Activated T-cell treated with anti-CD3 and anti-CD28 coated beads, Interleukin-2, amount 50 U/mL, for 24 hours (primary cell): Measurements from ENCODE around the gene PAFAH1B1.
"Not testable (repeated sequence)": the region's sequence is repeated elsewhere in the genome, so short reads cannot be mapped to it uniquely, and the experiment has no call there.

Source experiments
- DNase-seq: peaks from one replicate; pipeline ENCODE4 v3.0.0-alpha.2; 2020
- H3K27ac Mint-ChIP-seq: 2 replicates; pipeline ENCODE4 v1.8.0; 2020; ENCODE audit warnings: mild to moderate bottlenecking, mixed read lengths
- H3K27me3 Mint-ChIP-seq: 2 replicates; pipeline ENCODE4 v1.8.0; 2020; ENCODE audit warnings: mixed read lengths
- H3K36me3 Mint-ChIP-seq: 2 replicates; pipeline ENCODE4 v1.8.0; 2020; ENCODE audit warnings: low read depth, mixed read lengths
- H3K4me1 Mint-ChIP-seq: 2 replicates; pipeline ENCODE4 v1.8.0; 2020; ENCODE audit warnings: low read depth, mixed read lengths
- H3K4me3 Mint-ChIP-seq: 2 replicates; pipeline ENCODE4 v1.8.0; 2020; ENCODE audit warnings: mild to moderate bottlenecking, moderate library complexity, mixed read lengths
- H3K9me3 Mint-ChIP-seq: 2 replicates; pipeline ENCODE4 v1.8.0; 2020; ENCODE audit warnings: mixed read lengths

The PAFAH1B1 gene

GRCh38 chr17:2611627-2612026, 18.2 kb downstream of the PAFAH1B1 start:
- DNase-seq = no peak
- Mint-ChIP-seq H3K27ac (no peak overlapping the region), H3K4me3 (no peak overlapping the region), H3K9me3 (no peaks in the 10 kb centered on the region), H3K36me3 (peaks cover 45% of the 10 kb centered on the region), H3K4me1 (peaks cover 69% of the 10 kb centered on the region), H3K27me3 (no peaks in the 10 kb centered on the region)

GRCh38 chr17:2612630-2613029, 19.2 kb downstream of the PAFAH1B1 start:
- Mint-ChIP-seq H3K27ac (no peak overlapping the region), H3K9me3 (no peaks in the 10 kb centered on the region), H3K36me3 (peaks cover 50% of the 10 kb centered on the region), H3K27me3 (no peaks in the 10 kb centered on the region), H3K4me1 (peaks cover 73% of the 10 kb centered on the region), H3K4me3 (no peak overlapping the region)
- no peak for DNase-seq

DNA sequence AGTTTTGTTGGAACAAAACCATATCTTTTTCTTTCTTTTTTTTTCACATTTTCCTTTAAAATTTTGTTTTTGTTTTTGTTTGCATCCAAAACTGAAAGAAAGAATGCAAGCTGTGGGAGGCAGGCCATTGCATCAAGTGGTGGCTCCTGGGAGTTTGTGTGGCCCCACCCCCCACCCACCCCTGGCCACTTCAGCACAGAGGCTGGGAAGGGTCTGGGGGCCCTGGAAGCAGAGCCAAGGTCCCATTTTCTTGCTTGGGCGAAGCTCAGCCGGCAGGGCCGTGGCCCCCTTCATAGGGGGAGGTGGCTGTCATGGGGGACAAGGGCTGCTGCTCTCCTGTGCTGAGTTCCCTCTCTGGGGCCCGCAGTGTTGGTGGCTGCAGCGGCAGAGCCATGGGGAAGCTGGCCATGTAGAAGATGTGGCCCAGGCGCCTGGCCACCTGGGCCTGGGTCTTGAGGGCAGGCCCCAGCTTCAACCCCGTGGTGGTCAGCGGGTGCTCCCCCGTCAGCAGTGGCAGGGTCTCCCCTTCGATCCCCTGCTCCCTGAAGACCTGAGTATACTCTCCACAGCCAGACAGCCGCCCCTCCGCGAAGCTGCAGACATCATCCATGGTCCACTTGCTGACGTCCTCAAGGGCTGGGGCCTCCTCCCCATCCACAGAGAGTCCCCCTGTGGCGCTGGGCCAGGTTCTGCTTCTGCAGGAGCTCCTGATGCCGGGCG, 19.8 kb downstream of the PAFAH1B1 start:
- peaks cover 51% of the 10 kb centered on the region for H3K36me3 Mint-ChIP-seq
- H3K27me3 Mint-ChIP-seq = no peaks in the 10 kb centered on the region
- H3K4me3 Mint-ChIP-seq = no peak overlapping the region
- no peaks in the 10 kb centered on the region for H3K9me3 Mint-ChIP-seq
- H3K27ac Mint-ChIP-seq = no peak overlapping the region
- H3K4me1 Mint-ChIP-seq = peaks cover 75% of the 10 kb centered on the region
- DNase-seq = no peak

DNA sequence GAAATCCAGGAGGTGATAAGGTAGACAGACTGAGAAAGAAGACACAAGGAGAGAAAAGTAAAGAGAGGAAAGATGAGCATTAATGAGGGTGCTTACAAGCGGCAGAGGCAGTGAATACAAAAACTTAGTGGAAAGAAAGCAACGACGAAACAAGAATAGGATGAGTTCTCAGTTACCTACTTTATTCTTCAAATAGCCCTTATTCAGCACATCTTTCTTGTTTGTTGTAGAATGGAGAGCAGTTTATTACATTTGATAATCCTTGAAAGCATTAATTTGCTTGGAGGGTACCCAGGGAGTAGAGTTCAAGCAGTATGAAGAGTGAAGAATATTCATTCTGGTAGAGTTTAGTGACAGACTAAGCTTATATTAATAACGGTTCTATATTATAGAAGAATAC, 22.4 kb downstream of the PAFAH1B1 start:
- no peaks in the 10 kb centered on the region for H3K9me3 Mint-ChIP-seq
- no peak overlapping the region for H3K27ac Mint-ChIP-seq
- peaks cover 59% of the 10 kb centered on the region for H3K4me1 Mint-ChIP-seq
- H3K4me3 Mint-ChIP-seq = no peak overlapping the region
- no peaks in the 10 kb centered on the region for H3K27me3 Mint-ChIP-seq
- DNase-seq = no peak
- peaks cover 42% of the 10 kb centered on the region for H3K36me3 Mint-ChIP-seq

GRCh38 chr17:2621241-2621640, 27.8 kb downstream of the PAFAH1B1 start:
- no peak for DNase-seq
- H3K27ac Mint-ChIP-seq = no peak overlapping the region
- H3K27me3 Mint-ChIP-seq = no peaks in the 10 kb centered on the region
- H3K9me3 Mint-ChIP-seq = no peaks in the 10 kb centered on the region
- H3K36me3 Mint-ChIP-seq = peaks cover 63% of the 10 kb centered on the region
- H3K4me1 Mint-ChIP-seq = peaks cover 59% of the 10 kb centered on the region
- H3K4me3 Mint-ChIP-seq = no peak overlapping the region

- H3K27me3 Mint-ChIP-seq, H3K4me3 Mint-ChIP-seq, H3K9me3 Mint-ChIP-seq, DNase-seq: not testable (repeated sequence)
- H3K27ac Mint-ChIP-seq = peak overlapping the region; percentile 51
- peaks cover 57% of the 10 kb centered on the region for H3K4me1 Mint-ChIP-seq
- peaks cover 61% of the 10 kb centered on the region for H3K36me3 Mint-ChIP-seq
Observed at GRCh38 chr17:2621951-2622405, 28.5 kb downstream of the PAFAH1B1 start.

DNA sequence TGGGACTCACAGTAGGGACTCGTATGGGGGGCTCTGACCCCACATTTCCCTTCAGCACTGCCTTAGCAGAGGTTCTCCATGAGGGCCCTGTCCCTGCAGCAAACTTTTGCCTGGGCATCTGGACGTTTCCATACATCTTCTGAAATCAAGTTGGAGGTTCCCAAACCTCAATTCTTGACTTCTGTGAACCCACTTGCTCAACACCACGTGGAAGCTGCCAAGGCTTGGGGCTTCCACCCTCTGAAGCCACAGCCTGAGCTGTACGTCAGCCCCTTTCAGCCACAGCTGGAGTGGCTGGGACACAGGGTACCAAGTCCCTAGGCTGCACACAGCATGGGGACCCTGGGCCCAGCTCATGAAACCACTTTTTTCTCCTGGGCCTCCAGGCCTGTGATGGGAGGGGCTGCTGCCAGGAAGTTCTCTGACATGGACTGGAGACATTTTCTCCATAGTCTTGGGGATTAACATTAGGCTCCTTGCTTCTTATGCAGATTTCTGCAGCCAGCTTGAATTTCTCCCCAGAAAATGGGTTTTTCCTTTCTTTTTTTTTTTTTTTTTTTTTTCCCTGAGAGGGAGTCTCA, 29.4 kb downstream of the PAFAH1B1 start:
- H3K27ac Mint-ChIP-seq, DNase-seq, H3K27me3 Mint-ChIP-seq, H3K4me3 Mint-ChIP-seq: not testable (repeated sequence)
- H3K4me1 Mint-ChIP-seq = peaks cover 58% of the 10 kb centered on the region
- H3K36me3 Mint-ChIP-seq = peaks cover 62% of the 10 kb centered on the region
- H3K9me3 Mint-ChIP-seq = peaks cover 12% of the 10 kb centered on the region

GRCh38 chr17:2624292-2624731, 30.9 kb downstream of the PAFAH1B1 start:
- H3K27ac Mint-ChIP-seq = peak overlapping the region; percentile 18
- no peak for DNase-seq

DNA sequence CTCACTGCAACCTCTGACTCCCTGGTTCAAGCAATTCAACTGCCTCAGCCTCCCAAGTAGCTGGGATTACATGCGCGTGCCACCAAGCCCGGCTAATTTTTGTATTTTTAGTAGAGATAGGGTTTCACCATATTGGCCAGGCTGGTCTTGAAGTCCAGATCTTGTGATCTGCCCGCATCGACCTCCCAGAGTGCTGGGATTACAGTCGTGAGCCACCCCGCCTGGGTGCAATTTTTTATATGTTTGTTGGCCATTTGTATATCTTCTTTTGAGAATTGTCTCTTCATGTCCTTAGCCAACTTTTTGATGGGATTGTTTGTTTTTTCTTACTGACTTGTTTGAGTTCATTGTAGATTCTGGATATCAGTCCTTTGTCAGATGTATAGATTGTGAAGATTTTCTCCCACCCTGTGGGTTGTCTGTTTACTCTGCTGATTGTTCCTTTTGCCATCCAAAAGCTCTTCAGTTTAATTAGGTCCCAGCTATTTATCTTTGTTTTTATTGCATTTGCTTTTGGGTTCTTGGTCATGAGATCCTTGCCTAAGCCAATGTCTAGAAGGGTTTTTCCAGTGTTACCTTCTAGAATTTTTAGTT, 33.3 kb downstream of the PAFAH1B1 start:
- Mint-ChIP-seq H3K4me1 (peaks cover 81% of the 10 kb centered on the region), H3K36me3 (peaks cover 67% of the 10 kb centered on the region), H3K9me3 (peaks cover 22% of the 10 kb centered on the region), H3K27ac (peak overlapping the region; percentile 71)
- H3K27me3 Mint-ChIP-seq, DNase-seq, H3K4me3 Mint-ChIP-seq: not testable (repeated sequence)

More at GRCh38 chr17:2624292-2624731, 30.9 kb downstream of the PAFAH1B1 start:
- H3K36me3 Mint-ChIP-seq = peaks cover 66% of the 10 kb centered on the region
- peaks cover 22% of the 10 kb centered on the region for H3K9me3 Mint-ChIP-seq
- peaks cover 67% of the 10 kb centered on the region for H3K4me1 Mint-ChIP-seq
- H3K4me3 Mint-ChIP-seq = no peak overlapping the region
- no peaks in the 10 kb centered on the region for H3K27me3 Mint-ChIP-seq

DNA sequence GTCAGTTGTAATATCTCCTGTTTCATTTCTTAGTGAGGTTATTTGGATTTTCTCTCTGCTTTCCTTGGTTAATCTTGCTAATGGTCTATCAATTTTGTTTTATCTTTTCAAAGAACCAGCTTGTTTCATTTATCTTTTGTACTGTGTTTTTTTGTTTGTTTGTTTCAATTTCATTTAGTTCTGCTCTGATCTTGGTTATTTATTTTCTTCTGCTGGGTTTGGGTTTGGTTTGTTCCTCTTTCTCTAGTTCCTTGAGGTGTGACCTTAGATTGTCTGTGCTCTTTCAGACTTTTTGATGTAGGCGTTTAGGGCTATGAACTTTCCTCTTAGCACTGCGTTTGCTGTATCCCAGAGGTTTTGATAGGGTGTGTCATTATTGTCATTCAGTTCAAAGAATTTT, 35.5 kb downstream of the PAFAH1B1 start:
- Mint-ChIP-seq H3K27ac (peak overlapping the region; percentile 66), H3K36me3 (peaks cover 59% of the 10 kb centered on the region), H3K4me1 (peaks cover 80% of the 10 kb centered on the region), H3K9me3 (peaks cover 22% of the 10 kb centered on the region)
- not testable (repeated sequence) for H3K4me3 Mint-ChIP-seq, DNase-seq, H3K27me3 Mint-ChIP-seq

GRCh38 chr17:2631211-2631610, 37.8 kb downstream of the PAFAH1B1 start:
- no peak overlapping the region for H3K4me3 Mint-ChIP-seq
- H3K27me3 Mint-ChIP-seq = no peaks in the 10 kb centered on the region
- H3K4me1 Mint-ChIP-seq = peaks cover 85% of the 10 kb centered on the region
- H3K9me3 Mint-ChIP-seq = peaks cover 22% of the 10 kb centered on the region
- no peak for DNase-seq
- peaks cover 65% of the 10 kb centered on the region for H3K36me3 Mint-ChIP-seq
- H3K27ac Mint-ChIP-seq = peak overlapping the region; percentile 49

DNA sequence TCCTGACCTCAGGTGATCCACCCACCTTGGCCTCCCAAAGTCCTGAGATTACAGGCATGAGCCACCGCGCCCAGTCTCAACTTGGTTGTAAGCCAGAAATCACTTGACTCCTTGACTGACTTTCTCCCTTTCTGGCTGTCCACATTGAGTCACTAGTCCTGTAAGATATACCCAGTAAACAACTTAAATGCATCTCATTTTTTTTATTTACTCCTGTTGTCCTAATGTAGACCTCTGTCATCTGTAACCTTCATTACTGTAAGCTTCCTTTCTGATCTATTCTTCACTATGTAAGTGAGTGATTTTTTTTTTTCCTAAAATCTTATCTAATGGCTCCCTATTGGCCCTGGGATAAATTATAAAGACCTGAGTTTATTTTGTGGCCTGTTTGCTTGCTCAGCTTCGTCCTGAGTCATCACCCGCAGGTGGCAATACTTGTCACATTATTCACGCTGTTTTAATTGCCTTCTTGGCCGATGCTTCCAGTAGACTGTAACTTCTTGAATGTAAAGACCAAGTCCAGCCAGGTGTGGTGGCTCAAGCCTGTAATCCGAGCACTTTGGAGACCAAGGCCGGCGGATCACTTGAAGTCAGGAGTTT, 41.0 kb downstream of the PAFAH1B1 start:
- peaks cover 70% of the 10 kb centered on the region for H3K4me1 Mint-ChIP-seq
- H3K9me3 Mint-ChIP-seq = no peaks in the 10 kb centered on the region
- H3K36me3 Mint-ChIP-seq = peaks cover 70% of the 10 kb centered on the region
- H3K27me3 Mint-ChIP-seq = no peaks in the 10 kb centered on the region
- H3K27ac Mint-ChIP-seq = peak overlapping the region; percentile 83
- no peak overlapping the region for H3K4me3 Mint-ChIP-seq
- no peak for DNase-seq

DNA sequence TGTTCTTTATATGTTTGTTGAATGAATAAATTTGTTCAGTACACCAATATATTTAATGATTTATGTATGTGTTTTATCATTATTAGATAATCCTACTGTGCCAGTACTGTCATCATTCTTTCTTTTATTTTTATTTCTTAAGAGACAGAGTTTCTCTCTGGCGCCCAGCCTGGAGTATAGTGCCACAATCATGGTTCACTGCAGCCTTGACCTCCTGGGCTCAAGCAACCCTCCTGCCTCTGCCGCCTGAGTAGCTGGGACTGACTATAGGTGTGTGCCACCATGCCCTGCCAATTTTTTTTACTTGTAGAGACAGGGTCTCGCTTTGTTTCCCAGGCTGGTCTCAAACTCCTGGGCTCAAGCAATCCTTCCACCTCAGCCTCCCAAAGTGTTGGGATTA, 41.8 kb downstream of the PAFAH1B1 start:
- Mint-ChIP-seq H3K4me1 (peaks cover 64% of the 10 kb centered on the region), H3K9me3 (no peaks in the 10 kb centered on the region), H3K27ac (peak overlapping the region; percentile 59), H3K27me3 (no peaks in the 10 kb centered on the region), H3K4me3 (no peak overlapping the region), H3K36me3 (peaks cover 71% of the 10 kb centered on the region)
- no peak for DNase-seq

DNA sequence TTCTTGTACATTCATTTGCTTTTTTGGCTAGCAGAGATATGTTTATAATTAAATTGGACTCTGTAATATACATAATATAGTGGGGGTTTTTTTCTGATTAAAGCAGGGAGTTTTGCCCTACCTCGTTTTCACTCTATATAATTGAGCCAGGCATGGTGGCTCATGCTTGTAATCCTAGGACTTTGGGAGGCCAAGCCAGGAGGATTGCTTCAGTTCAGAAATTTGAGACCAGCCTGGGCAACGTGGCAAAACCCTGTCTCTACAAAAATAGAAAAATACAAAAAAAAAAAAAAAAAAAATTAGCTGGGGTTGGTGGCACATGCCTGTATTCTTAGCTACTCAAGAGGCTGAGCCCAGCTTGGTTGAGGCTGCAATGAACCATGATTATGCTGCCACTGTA, 42.2 kb downstream of the PAFAH1B1 start:
- Mint-ChIP-seq H3K27ac (peak overlapping the region; percentile 60), H3K27me3 (no peaks in the 10 kb centered on the region), H3K4me3 (no peak overlapping the region), H3K9me3 (no peaks in the 10 kb centered on the region), H3K4me1 (peaks cover 61% of the 10 kb centered on the region), H3K36me3 (peaks cover 72% of the 10 kb centered on the region)
- no peak for DNase-seq
